K562 (cell line): ENCODE data around the gene PTPRG.
"Not testable (repeated sequence)": the region's sequence is repeated elsewhere in the genome, so short reads cannot be mapped to it uniquely, and the experiment has no call there.

ENCODE experiments used
- CBX2 ChIP-seq: fragments of 200-600 bp; sonication (generic); IDR thresholded peaks from one replicate; pipeline ENCODE4 v1.6.1; 2012; ENCODE audit warnings: mild to moderate bottlenecking, low read length, inconsistent platforms; ENCODE audit not compliant: insufficient read depth, poor library complexity, severe bottlenecking
- CCNT2 ChIP-seq: IDR thresholded peaks from 2 replicates; pipeline ENCODE4 v1.6.1; 2011; ENCODE audit warnings: borderline replicate concordance, low read depth, mild to moderate bottlenecking, moderate library complexity, mixed read lengths, low read length; ENCODE audit not compliant: insufficient read length; ENCODE audit errors: extremely low read depth
- EZH2 ChIP-seq: IDR thresholded peaks from 2 replicates; pipeline ENCODE4 v1.6.1; 2012; ENCODE audit warnings: low read depth, mild to moderate bottlenecking, inconsistent platforms, low read length, borderline replicate concordance
- RBM14 ChIP-seq: fragments of 200-400 bp; formaldehyde crosslinking; IDR thresholded peaks from 2 replicates; pipeline ENCODE4 v1.6.1; 2018; ENCODE audit warnings: low read depth, mild to moderate bottlenecking, low read length, moderate library complexity, borderline replicate concordance; ENCODE audit not compliant: insufficient read depth
- ZNF707 ChIP-seq: fragments of 250-450 bp; sonication (Bioruptor Pico); conservative IDR thresholded peaks from 2 replicates; pipeline ENCODE4 v1.8.0; 2022; ENCODE audit warnings: inconsistent platforms, mild to moderate bottlenecking, moderate library complexity
- TF ChIP-seq, protein P1 (sequence below): fragments of 250-450 bp; sonication (Bioruptor Pico); IDR thresholded peaks from 2 replicates; pipeline ENCODE4 v1.5.0; 2020; ENCODE audit warnings: mild to moderate bottlenecking
- TF ChIP-seq, protein P2 (sequence below), 3 experiments: IDR thresholded peaks in 2 of 3; conservative IDR thresholded peaks in 1 of 3; 2 replicates each; pipeline ENCODE4 v1.5.1; 2011 to 2012; ENCODE audit warnings: low read length in 3 of 3, mild to moderate bottlenecking in 3 of 3, control low read depth in 2 of 3, improper control_type of control experiment in 1 of 3, inconsistent platforms in 1 of 3, low read depth in 1 of 3, mixed read lengths in 1 of 3, moderate library complexity in 1 of 3; ENCODE audit not compliant: insufficient read depth in 2 of 3
- TF ChIP-seq, protein P3 (sequence below), 2 experiments: fragments of 450-650 bp in 1 of 2; sonication (generic) in 1 of 2; formaldehyde crosslinking in 1 of 2; IDR thresholded peaks in 1 of 2; conservative IDR thresholded peaks in 1 of 2; 2 replicates each; pipeline versions ENCODE4 v1.6.1 to v1.8.1; 2016 to 2023; ENCODE audit warnings: mild to moderate bottlenecking in 2 of 2, moderate library complexity in 2 of 2, inconsistent platforms in 1 of 2, missing genetic modification reagents in 1 of 2

DNA sequence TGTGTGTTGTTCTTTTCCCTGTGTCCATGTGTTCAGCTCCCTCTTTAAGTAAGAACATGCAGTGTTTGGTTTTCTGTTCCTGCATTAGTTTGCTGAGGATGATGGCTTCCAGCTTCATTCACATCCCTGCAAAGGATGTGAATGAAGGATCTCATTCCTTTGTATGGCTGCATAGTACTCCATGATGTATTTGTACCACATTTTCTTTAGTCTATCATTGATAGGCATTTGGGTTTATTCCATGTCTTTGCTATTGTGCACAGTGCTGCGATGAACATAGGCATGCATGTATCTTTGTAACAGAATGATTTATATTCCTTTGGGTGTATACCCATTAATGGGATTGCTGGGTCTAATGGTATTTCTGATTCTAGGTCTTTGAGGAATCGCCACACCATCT lies 199.4 kb downstream of the PTPRG start:
- not testable (repeated sequence) for TF ChIP-seq EZH2; RBM14; ZNF707 (CRISPR knock-in tag); CCNT2; CBX2
- TF ChIP-seq, protein P1, sequence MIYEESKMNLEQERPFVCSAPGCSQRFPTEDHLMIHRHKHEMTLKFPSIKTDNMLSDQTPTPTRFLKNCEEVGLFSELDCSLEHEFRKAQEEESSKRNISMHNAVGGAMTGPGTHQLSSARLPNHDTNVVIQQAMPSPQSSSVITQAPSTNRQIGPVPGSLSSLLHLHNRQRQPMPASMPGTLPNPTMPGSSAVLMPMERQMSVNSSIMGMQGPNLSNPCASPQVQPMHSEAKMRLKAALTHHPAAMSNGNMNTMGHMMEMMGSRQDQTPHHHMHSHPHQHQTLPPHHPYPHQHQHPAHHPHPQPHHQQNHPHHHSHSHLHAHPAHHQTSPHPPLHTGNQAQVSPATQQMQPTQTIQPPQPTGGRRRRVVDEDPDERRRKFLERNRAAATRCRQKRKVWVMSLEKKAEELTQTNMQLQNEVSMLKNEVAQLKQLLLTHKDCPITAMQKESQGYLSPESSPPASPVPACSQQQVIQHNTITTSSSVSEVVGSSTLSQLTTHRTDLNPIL = not testable (repeated sequence)
- TF ChIP-seq, protein P2, sequence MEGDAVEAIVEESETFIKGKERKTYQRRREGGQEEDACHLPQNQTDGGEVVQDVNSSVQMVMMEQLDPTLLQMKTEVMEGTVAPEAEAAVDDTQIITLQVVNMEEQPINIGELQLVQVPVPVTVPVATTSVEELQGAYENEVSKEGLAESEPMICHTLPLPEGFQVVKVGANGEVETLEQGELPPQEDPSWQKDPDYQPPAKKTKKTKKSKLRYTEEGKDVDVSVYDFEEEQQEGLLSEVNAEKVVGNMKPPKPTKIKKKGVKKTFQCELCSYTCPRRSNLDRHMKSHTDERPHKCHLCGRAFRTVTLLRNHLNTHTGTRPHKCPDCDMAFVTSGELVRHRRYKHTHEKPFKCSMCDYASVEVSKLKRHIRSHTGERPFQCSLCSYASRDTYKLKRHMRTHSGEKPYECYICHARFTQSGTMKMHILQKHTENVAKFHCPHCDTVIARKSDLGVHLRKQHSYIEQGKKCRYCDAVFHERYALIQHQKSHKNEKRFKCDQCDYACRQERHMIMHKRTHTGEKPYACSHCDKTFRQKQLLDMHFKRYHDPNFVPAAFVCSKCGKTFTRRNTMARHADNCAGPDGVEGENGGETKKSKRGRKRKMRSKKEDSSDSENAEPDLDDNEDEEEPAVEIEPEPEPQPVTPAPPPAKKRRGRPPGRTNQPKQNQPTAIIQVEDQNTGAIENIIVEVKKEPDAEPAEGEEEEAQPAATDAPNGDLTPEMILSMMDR (IDR thresholded peaks at IDR 0.05 in 2 of 3, conservative IDR thresholded peaks at IDR 0.05 in 1 of 3; ENCODE audit: insufficient read depth in 2 of 3, low read depth in 1 of 3, low read length in 3 of 3) = not testable (repeated sequence)
- TF ChIP-seq, protein P3, sequence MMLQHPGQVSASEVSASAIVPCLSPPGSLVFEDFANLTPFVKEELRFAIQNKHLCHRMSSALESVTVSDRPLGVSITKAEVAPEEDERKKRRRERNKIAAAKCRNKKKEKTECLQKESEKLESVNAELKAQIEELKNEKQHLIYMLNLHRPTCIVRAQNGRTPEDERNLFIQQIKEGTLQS (IDR thresholded peaks at IDR 0.05) = not testable (repeated sequence)
- TF ChIP-seq, protein P3 (CRISPR knock-in tag; conservative IDR thresholded peaks at IDR 0.05) = not testable (repeated sequence)
